Stimulated activated CD4-positive, alpha-beta T cell treated with anti-CD3 and anti-CD28 coated beads, Interleukin-2, amount 100 ng/mL, for 24 hours (primary cell): Measurements from ENCODE around the gene PYGO2.

ENCODE experiments used
- DNase-seq, 2 donors: peaks; one replicate each; pipeline ENCODE4 v3.0.0-alpha.2; 2020

Gene PYGO2

GRCh38 chr1:154959426-154959780 is 2.2 kb downstream of the PYGO2 start:
- DNase-seq: no peak

- no peak for DNase-seq
Measured at GRCh38 chr1:154958681-154959425, 2.7 kb downstream of the PYGO2 start.

GRCh38 chr1:154958036-154958435 is 3.5 kb downstream of the PYGO2 start:
- DNase-seq: no peak

GRCh38 chr1:154957091-154957657 is 4.4 kb downstream of the PYGO2 start:
- no peak for DNase-seq

GRCh38 chr1:154956544-154956941 is 5.0 kb downstream of the PYGO2 start:
- no peak for DNase-seq

- peak; percentile 72 to 82 for DNase-seq
Measured at GRCh38 chr1:154955718-154956543, 5.7 kb downstream of the PYGO2 start, which contains the start of gene PBXIP1. Gene PBXIP1, minus strand, starts transcription at chr1:154956099. Its CDS starts 2,378 bp downstream, at chr1:154953721.

- peak; percentile 73 to 81 for DNase-seq
Measured at GRCh38 chr1:154955039-154955717, 6.4 kb downstream of the PYGO2 start.

- no peak for DNase-seq
Measured at GRCh38 chr1:154954541-154954940, 7.0 kb downstream of the PYGO2 start.

- DNase-seq: no peak
Measured at GRCh38 chr1:154953611-154954038, 8.0 kb downstream of the PYGO2 start.

GRCh38 chr1:154952664-154953063 is 8.9 kb downstream of the PYGO2 start:
- DNase-seq: no peak

- peak; percentile 69 to 72 for DNase-seq
Measured at GRCh38 chr1:154951901-154952657, 9.5 kb downstream of the PYGO2 start.

- no peak for DNase-seq
Measured at GRCh38 chr1:154948079-154948478, 13.5 kb downstream of the PYGO2 start.

GRCh38 chr1:154945962-154946850 is 15.4 kb downstream of the PYGO2 start:
- DNase-seq: no peak

GRCh38 chr1:154945160-154945961 is 16.2 kb downstream of the PYGO2 start:
- no peak for DNase-seq

- DNase-seq: no peak
Measured at GRCh38 chr1:154944401-154945159, 17.0 kb downstream of the PYGO2 start.

GRCh38 chr1:154943649-154944400 is 17.8 kb downstream of the PYGO2 start:
- peak; percentile 56 for DNase-seq

- DNase-seq: no peak
Measured at GRCh38 chr1:154941333-154942013, 20.1 kb downstream of the PYGO2 start.

- no peak for DNase-seq
Measured at GRCh38 chr1:154940651-154941194, 20.9 kb downstream of the PYGO2 start.
